ENCODE results near the gene WSCD1. TPM values are rescaled to one million over a fixed set of nuclear protein-coding genes. Genes with fewer than 3 reads are reported as not detected.

The WSCD1 gene
- total RNA-seq, 2 donors from 2014 or later: 19.5 to 22.3 TPM

DNA sequence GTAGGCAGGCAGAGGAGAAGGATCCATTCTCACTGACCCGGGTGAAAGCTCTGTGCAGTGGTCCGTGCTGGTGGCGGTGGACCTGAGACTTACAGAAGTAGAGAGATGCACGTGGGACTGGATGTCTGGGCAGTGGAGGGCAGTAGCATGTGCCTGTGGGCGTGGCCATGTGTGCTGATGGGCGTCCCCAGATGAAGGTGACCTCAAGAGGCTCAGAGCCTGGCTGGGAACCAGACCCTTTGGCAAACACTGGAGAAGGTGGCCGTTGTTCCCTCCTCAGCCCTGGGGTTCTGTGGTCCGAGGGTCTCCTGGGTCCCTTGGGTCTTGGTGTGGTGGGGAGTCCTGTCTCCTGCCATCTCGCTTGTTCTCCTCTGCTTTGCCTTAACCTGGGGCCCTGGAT is 15.6 kb downstream of the WSCD1 start:
- no peaks in the 10 kb centered on the region for H3K4me1 ChIP-seq
- no peak overlapping the region for H3K4me3 ChIP-seq
- no peaks in the 10 kb centered on the region for H3K36me3 ChIP-seq
- no peak overlapping the region for H3K27ac ChIP-seq
- no peak overlapping the region for H3K9ac ChIP-seq (ENCODE audit: low read depth in 2 of 2, low read length in 2 of 2)
- intact Hi-C loops (cut with DNase I): no loop called here
- H3K27me3 ChIP-seq: no peaks in the 10 kb centered on the region
- H3K9me3 ChIP-seq: no peaks in the 10 kb centered on the region
- TF ChIP-seq CTCF (IDR thresholded peaks at IDR 0.05): no peak
- DNase-seq: no peak

DNA sequence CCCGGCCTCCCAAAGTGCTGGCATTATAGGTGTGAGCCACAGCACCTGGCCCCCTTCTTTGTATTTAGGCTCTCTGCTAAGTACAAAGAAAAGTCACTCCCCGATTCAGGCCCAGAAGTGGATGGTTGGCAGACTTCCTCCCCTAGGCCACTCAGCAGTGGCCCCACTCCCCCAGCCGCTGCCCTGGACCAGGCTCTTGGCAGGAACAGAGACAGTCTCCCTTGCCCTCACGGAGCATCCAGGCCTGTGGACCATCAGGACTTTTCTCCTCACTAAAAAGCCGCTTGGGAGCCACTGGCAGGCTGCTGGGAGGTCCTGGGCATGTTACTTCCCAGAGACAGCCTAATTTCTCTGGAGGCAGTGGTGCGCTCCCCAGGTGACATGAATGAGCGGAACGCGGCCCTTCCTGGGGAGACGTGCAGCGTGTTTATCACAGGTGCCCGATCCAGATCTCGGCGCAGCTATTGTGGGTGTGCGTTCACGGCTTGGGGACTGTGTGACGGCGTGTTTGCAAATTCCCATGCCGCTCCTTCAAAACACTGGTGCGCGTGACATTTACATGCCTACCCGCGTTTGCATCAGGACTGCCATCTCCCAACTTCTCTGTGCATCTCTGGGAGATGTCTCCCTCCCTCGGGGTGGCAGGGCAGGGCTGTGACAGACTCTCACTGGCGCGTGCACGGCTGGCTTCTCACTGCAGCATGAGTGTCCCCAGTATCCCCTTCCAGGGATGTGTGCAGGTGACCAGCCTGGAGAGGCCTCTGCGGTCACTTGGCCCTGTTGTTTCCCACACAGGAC is 16.6 kb downstream of the WSCD1 start:
- H3K4me1 ChIP-seq: no peaks in the 10 kb centered on the region
- intact Hi-C loops (cut with DNase I): no loop called here
- no peak overlapping the region for H3K9ac ChIP-seq (ENCODE audit: low read depth in 2 of 2, low read length in 2 of 2)
- H3K4me3 ChIP-seq: no peak overlapping the region
- no peaks in the 10 kb centered on the region for H3K36me3 ChIP-seq
- no peak for DNase-seq
- no peaks in the 10 kb centered on the region for H3K27me3 ChIP-seq
- H3K27ac ChIP-seq: no peak overlapping the region
- H3K9me3 ChIP-seq: no peaks in the 10 kb centered on the region
- no peak for TF ChIP-seq CTCF (IDR thresholded peaks at IDR 0.05)

DNA sequence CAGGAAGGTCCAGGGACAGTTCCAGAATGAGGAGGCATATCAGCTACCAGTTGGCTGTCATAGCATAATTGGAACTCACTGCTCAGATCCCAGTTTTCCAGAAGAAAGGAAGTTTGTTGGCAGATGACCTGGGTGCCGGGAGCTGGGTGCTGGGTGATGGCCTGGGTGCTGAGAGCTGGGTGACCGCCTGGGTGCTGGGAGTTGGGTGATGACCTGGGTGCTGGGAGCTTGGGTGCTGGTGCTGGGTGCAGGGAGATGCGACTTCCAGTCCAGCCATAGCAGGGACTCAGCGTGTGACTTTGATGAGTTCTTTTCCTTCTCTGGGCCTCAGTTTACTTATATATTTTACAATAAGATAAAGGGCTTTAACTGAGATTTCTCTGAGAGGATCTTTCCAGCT is 18.0 kb downstream of the WSCD1 start:
- no peak for DNase-seq
- no peak for TF ChIP-seq CTCF (IDR thresholded peaks at IDR 0.05)
- Histone ChIP-seq H3K36me3 (no peaks in the 10 kb centered on the region), H3K27me3 (no peaks in the 10 kb centered on the region), H3K4me1 (no peaks in the 10 kb centered on the region), H3K9me3 (no peaks in the 10 kb centered on the region), H3K4me3 (no peak overlapping the region), H3K27ac (no peak overlapping the region), H3K9ac (ENCODE audit: low read depth in 2 of 2, low read length in 2 of 2) (no peak overlapping the region)
- intact Hi-C loops (cut with DNase I): no loop called here

GRCh38 chr17:6090253-6090652 is 20.1 kb downstream of the WSCD1 start:
- no peaks in the 10 kb centered on the region for H3K27me3 ChIP-seq
- peak overlapping the region in 1 of 2 donors; percentile 53 for H3K9ac ChIP-seq (ENCODE audit: low read depth in 2 of 2, low read length in 2 of 2)
- no peak for TF ChIP-seq CTCF (IDR thresholded peaks at IDR 0.05)
- intact Hi-C loops (cut with DNase I): no loop called here
- no peaks in the 10 kb centered on the region for H3K4me1 ChIP-seq
- peak; percentile 68 for DNase-seq
- peak overlapping the region; percentile 11 for H3K4me3 ChIP-seq
- H3K36me3 ChIP-seq: no peaks in the 10 kb centered on the region
- peak overlapping the region; percentile 2 for H3K27ac ChIP-seq
- H3K9me3 ChIP-seq: no peaks in the 10 kb centered on the region

- no peak overlapping the region for H3K9ac ChIP-seq (ENCODE audit: low read depth in 2 of 2, low read length in 2 of 2)
- intact Hi-C loops (cut with DNase I): no loop called here
- TF ChIP-seq CTCF (IDR thresholded peaks at IDR 0.05): no peak
- H3K36me3 ChIP-seq: no peaks in the 10 kb centered on the region
- H3K27ac ChIP-seq: no peak overlapping the region
- H3K4me1 ChIP-seq: no peaks in the 10 kb centered on the region
- H3K9me3 ChIP-seq: no peaks in the 10 kb centered on the region
- H3K4me3 ChIP-seq: no peak overlapping the region
- no peaks in the 10 kb centered on the region for H3K27me3 ChIP-seq
- no peak for DNase-seq
Measured at GRCh38 chr17:6092182-6092902, 22.2 kb downstream of the WSCD1 start.
